ENCODE measurements around the gene LIMCH1. TPM values are rescaled to one million over a fixed set of nuclear protein-coding genes. Genes with fewer than 3 reads are reported as not detected.

The LIMCH1 gene
- total RNA-seq, 1 experiment from 2014 or later = 10.4 TPM

GRCh38 chr4:41692717-41693345 lies 154.9 kb downstream of the LIMCH1 start:
- H3K9me3 ChIP-seq (ENCODE audit: control insufficient read depth in 1 of 2, insufficient read depth in 1 of 2, low read depth in 1 of 2, low read length in 2 of 2) = no peaks in the 10 kb centered on the region
- no peak overlapping the region for H3K4me3 ChIP-seq (replicated peaks in 1 of 2; ENCODE audit: low read depth in 1 of 2, low read length in 2 of 2)
- H3K9me2 ChIP-seq (ENCODE audit: insufficient read depth) = no peaks in the 10 kb centered on the region
- H3K4me1 ChIP-seq (ENCODE audit: control insufficient read depth in 1 of 2, insufficient read depth in 2 of 2, low read length in 2 of 2) = peaks cover 0 to 3% of the 10 kb centered on the region in 2 experiments; a peak in 1 of 4 replicates
- ATAC-seq (peak; percentile 91), DNase-seq (ENCODE audit: low read depth, low spot score) (peak; percentile 46)
- H3K27ac ChIP-seq (ENCODE audit: low read depth, low read length) = no peak overlapping the region
- no TSS peak for BruUV-seq (replicated peaks)
- H3K36me3 ChIP-seq (ENCODE audit: control insufficient read depth in 1 of 2, insufficient read depth in 2 of 2, low read length in 2 of 2) = no peaks in the 10 kb centered on the region
- CTCF ChIA-PET = interaction anchor here (0.7 to 3.9 kb wide), 14 partner anchors 9 to 827 kb away, joined by 3 to 13 read pairs (median 4); partner anchors contain the start of gene SLC30A9
- intact Hi-C loops (cut with micrococcal nuclease) = loop anchor here (1.0 to 5.0 kb wide), 6 partner anchors 189 to 824 kb away; no protein-coding TSS in a partner anchor
- H3K9ac ChIP-seq (ENCODE audit: low read length) = no peak overlapping the region
- H3K79me2 ChIP-seq (ENCODE audit: insufficient read depth, low read length) = no peaks in the 10 kb centered on the region
- RAD21 ChIA-PET (ENCODE audit: low non-redundant PET in 1 of 2, low total read pairs in 2 of 2, uncharacterized antibody in 2 of 2, unreplicated experiment in 2 of 2) = no interaction called here
- H3K4me2 ChIP-seq (ENCODE audit: low read length) = peak overlapping the region; percentile 40
- peak overlapping the region; percentile 34 for H2AFZ ChIP-seq (ENCODE audit: low read depth, low read length, poor library complexity, severe bottlenecking)
- POLR2A ChIA-PET = no interaction called here
- no peaks in the 10 kb centered on the region for H4K20me1 ChIP-seq (ENCODE audit: insufficient read depth)
- H3K27me3 ChIP-seq (ENCODE audit: insufficient read depth, low read length) = no peaks in the 10 kb centered on the region
- TF ChIP-seq MAX (IDR thresholded peaks at IDR 0.05) (no peak), TCF7L2 (IDR thresholded peaks at IDR 0.05; ENCODE audit: borderline replicate concordance, extremely low read depth, insufficient read depth, insufficient read length) (no peak), YY1 (IDR thresholded peaks at IDR 0.05; ENCODE audit: extremely low read depth, insufficient replicate concordance, low read depth, low read length) (peak; percentile 44), EZH2phosphoT487 (IDR thresholded peaks at IDR 0.05; ENCODE audit: borderline replicate concordance) (no peak), ELF1 (IDR thresholded peaks at IDR 0.05; ENCODE audit: borderline replicate concordance, low read depth) (no peak), ZBTB33 (IDR thresholded peaks at IDR 0.05; ENCODE audit: extremely low read depth, insufficient replicate concordance, low read length) (no peak), CTCF (IDR thresholded peaks at IDR 0.05 in 2 of 3, conservative IDR thresholded peaks at IDR 0.05 in 1 of 3; ENCODE audit: borderline replicate concordance in 1 of 3, insufficient read depth in 1 of 3, low read depth in 2 of 3, low read length in 2 of 3) (peak; percentile 82 to 94 (median 88)), CBX3 (IDR thresholded peaks at IDR 0.05; ENCODE audit: low read depth) (no peak), JUND (IDR thresholded peaks at IDR 0.05) (no peak), REST (IDR thresholded peaks at IDR 0.05; ENCODE audit: low read depth) (no peak), CEBPB (IDR thresholded peaks at IDR 0.05; ENCODE audit: low read depth) (no peak), ZFX (IDR thresholded peaks at IDR 0.05) (no peak), ZNF274 (IDR thresholded peaks at IDR 0.05; ENCODE audit: low read depth, low read length) (no peak), SRF (IDR thresholded peaks at IDR 0.05; ENCODE audit: low read depth) (no peak), EZH2 (IDR thresholded peaks at IDR 0.05) (no peak), RAD21 (IDR thresholded peaks at IDR 0.05; ENCODE audit: low read depth) (peak; percentile 89), SP1 (IDR thresholded peaks at IDR 0.05; ENCODE audit: low read depth) (no peak), POLR2AphosphoS5 (IDR thresholded peaks at IDR 0.05; ENCODE audit: low read depth, low read length) (no peak), POLR2A (IDR thresholded peaks at IDR 0.05; ENCODE audit: borderline replicate concordance, extremely low read depth, insufficient read depth, insufficient read length) (no peak), SIN3A (IDR thresholded peaks at IDR 0.05; ENCODE audit: low read depth) (no peak), FOSL1 (IDR thresholded peaks at IDR 0.05; ENCODE audit: low read depth) (no peak)
